Adrenal gland (tissue), 5 donors: ENCODE results near the gene SUSD3.

Experiments
- POLR2A ChIP-seq, 2 donors: fragments of 450-650 bp; IDR thresholded peaks; one replicate each; pipeline ENCODE4 v1.6.1; 2017; ENCODE audit warnings: antibody characterized with exemption in 2 of 2, mild to moderate bottlenecking in 2 of 2, moderate library complexity in 1 of 2
- TF ChIP-seq, protein P1 (sequence below), 6 experiments: fragments of 450-650 bp in 4 of 6; fragments of 200-600 bp in 2 of 6; sonication (generic) in 1 of 6; IDR thresholded peaks; 1 replicate in 5 of 6; 2 replicates in 1 of 6; pipeline versions ENCODE4 v1.5.1 to v1.8.0; 2016 to 2021; ENCODE audit warnings: antibody characterized with exemption in 6 of 6, mild to moderate bottlenecking in 2 of 6, moderate library complexity in 1 of 6
- donor health status: DM: no; HTN: no; CAD: no.

DNA sequence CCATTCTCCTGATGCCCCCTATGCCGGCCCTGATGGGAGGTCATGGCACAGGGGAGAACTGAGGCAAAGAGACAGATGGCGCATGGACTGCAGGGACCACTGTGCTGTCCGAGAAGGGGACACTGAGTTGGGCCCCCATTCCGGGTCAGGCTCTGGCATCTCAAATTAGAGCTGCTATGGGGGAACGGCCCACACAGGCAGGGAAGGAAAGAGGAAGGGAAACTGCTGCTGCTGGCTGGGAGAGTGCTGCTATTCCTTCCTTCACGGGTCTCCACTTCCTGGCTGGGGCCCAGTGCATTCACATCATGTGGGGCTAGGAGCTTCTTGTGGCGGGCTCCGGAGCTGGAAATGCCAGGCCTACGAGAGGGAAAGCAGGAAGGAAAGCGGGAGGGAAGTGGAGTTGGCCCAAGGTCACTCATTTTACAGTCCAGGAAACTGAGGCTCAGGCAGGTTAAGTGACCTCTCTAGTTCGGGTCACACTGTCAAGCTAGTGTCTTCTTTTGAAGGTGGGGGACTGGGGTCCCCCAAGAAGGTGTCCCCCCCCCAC is 36.2 kb downstream of the SUSD3 start:
- TF ChIP-seq POLR2A (IDR thresholded peaks at IDR 0.05): no peak
- TF ChIP-seq, protein P1, sequence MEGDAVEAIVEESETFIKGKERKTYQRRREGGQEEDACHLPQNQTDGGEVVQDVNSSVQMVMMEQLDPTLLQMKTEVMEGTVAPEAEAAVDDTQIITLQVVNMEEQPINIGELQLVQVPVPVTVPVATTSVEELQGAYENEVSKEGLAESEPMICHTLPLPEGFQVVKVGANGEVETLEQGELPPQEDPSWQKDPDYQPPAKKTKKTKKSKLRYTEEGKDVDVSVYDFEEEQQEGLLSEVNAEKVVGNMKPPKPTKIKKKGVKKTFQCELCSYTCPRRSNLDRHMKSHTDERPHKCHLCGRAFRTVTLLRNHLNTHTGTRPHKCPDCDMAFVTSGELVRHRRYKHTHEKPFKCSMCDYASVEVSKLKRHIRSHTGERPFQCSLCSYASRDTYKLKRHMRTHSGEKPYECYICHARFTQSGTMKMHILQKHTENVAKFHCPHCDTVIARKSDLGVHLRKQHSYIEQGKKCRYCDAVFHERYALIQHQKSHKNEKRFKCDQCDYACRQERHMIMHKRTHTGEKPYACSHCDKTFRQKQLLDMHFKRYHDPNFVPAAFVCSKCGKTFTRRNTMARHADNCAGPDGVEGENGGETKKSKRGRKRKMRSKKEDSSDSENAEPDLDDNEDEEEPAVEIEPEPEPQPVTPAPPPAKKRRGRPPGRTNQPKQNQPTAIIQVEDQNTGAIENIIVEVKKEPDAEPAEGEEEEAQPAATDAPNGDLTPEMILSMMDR (IDR thresholded peaks at IDR 0.05): no peak
